A549 (cell line): ENCODE measurements around the gene ALPP. TPM values are rescaled to one million over a fixed set of nuclear protein-coding genes. Genes with fewer than 3 reads are reported as not detected.

Experiments used
- ATAC-seq, 2 experiments: fragments of 200-7000 bp in 1 of 2; fragments of >200 bp in 1 of 2; cut with Nextera tagmentation in 1 of 2; cut with Tn5 transposase in 1 of 2; 3 replicates each; pipeline versions ENCODE4 v1.8.0 to v1.9.1; 2018 to 2020; ENCODE audit warnings: mild to moderate bottlenecking in 1 of 2, moderate library complexity in 1 of 2
- CTCF ChIA-PET: fragments of 300-600 bp; sonication (Branson Sonifier 250); formaldehyde crosslinking; extraction: SDS; loops from one replicate; lab custom pipeline; 2021; ENCODE audit warnings: antibody characterized with exemption, inconsistent platforms; lab: Yijun Ruan, JAX
- POLR2A ChIA-PET: fragments of 350-600 bp; formaldehyde crosslinking; extraction: SDS; loops from one replicate; lab custom pipeline; 2021; ENCODE audit warnings: antibody characterized with exemption, inconsistent platforms; lab: Yijun Ruan, JAX
- DNase-seq, 2 experiments: peaks; one replicate each; pipeline versions ENCODE4 v3.0.0 to v3.0.0-alpha.2; 2011 to 2016; ENCODE audit warnings: low read depth in 1 of 2, low spot score in 1 of 2
- FAIRE-seq: peaks from 2 replicates; lab custom pipeline; 2011; peaks lifted over from hg19 to GRCh38; lab: Jason Lieb, UNC
- H3K27ac ChIP-seq, 2 experiments: fragments of >200 bp; sonication (Bioruptor Twin); formaldehyde crosslinking; 3 replicates each; pipeline ENCODE4 v1.5.1; 2016 to 2017
- H3K4me1 ChIP-seq: fragments of >200 bp; sonication (Bioruptor Twin); formaldehyde crosslinking; 3 replicates; pipeline ENCODE4 v1.6.1; 2016
- H3K4me2 ChIP-seq: fragments of >200 bp; sonication (Bioruptor Twin); formaldehyde crosslinking; 3 replicates; pipeline ENCODE4 v1.6.1; 2016
- H3K4me3 ChIP-seq: fragments of >200 bp; sonication (Bioruptor Twin); formaldehyde crosslinking; 3 replicates; pipeline ENCODE4 v1.5.1; 2016
- H3K9me3 ChIP-seq: fragments of >200 bp; sonication (Bioruptor Twin); formaldehyde crosslinking; 3 replicates; pipeline ENCODE4 v1.6.1; 2016
- BCL3 ChIP-seq: fragments of >200 bp; sonication (Bioruptor Twin); formaldehyde crosslinking; IDR thresholded peaks from 3 replicates; pipeline ENCODE4 v1.6.1; 2016
- CBX2 ChIP-seq: fragments of 200-600 bp; sonication (generic); IDR thresholded peaks from 2 replicates; pipeline ENCODE4 v1.6.1; 2016; ENCODE audit warnings: low read depth, mild to moderate bottlenecking, borderline replicate concordance
- CHD4 ChIP-seq: fragments of 200-600 bp; sonication (generic); IDR thresholded peaks from 2 replicates; pipeline ENCODE4 v1.6.1; 2016; ENCODE audit warnings: antibody characterized with exemption, mild to moderate bottlenecking, borderline replicate concordance
- CTCF ChIP-seq: fragments of >200 bp; sonication (Bioruptor Twin); formaldehyde crosslinking; IDR thresholded peaks from 3 replicates; pipeline ENCODE4 v1.5.1; 2016
- EHF ChIP-seq: fragments of 250-450 bp; sonication (Bioruptor Pico); IDR thresholded peaks from 2 replicates; pipeline ENCODE4 v1.5.0; 2020; ENCODE audit warnings: mild to moderate bottlenecking
- ELK1 ChIP-seq: fragments of 150-350 bp; IDR thresholded peaks from 2 replicates; pipeline ENCODE4 v1.6.1; 2014; ENCODE audit warnings: low read depth, mild to moderate bottlenecking, low read length
- EP300 ChIP-seq, 2 experiments: fragments of >200 bp; sonication (Bioruptor Twin); formaldehyde crosslinking; IDR thresholded peaks; 2 replicates in 1 of 2; 3 replicates in 1 of 2; pipeline ENCODE4 v1.6.1; 2016 to 2017
- ESRRA ChIP-seq: fragments of 150-350 bp; IDR thresholded peaks from 2 replicates; pipeline ENCODE4 v1.6.1; 2014; ENCODE audit warnings: mild to moderate bottlenecking, low read length, borderline replicate concordance
- FOXS1 ChIP-seq: fragments of 250-450 bp; sonication (Bioruptor Pico); IDR thresholded peaks from 2 replicates; pipeline ENCODE4 v1.5.0; 2020; ENCODE audit warnings: mild to moderate bottlenecking, moderate library complexity
- GATA3 ChIP-seq: IDR thresholded peaks from 2 replicates; pipeline ENCODE4 v1.6.1; 2012; ENCODE audit warnings: borderline replicate concordance
- HES2 ChIP-seq: fragments of >200 bp; sonication (Bioruptor Twin); formaldehyde crosslinking; IDR thresholded peaks from 2 replicates; pipeline ENCODE4 v1.6.1; 2016
- HOXA7 ChIP-seq: fragments of 250-450 bp; sonication (Bioruptor Pico); IDR thresholded peaks from 2 replicates; pipeline ENCODE4 v1.5.0; 2020; ENCODE audit warnings: mild to moderate bottlenecking, moderate library complexity
- HOXB13 ChIP-seq: fragments of 250-450 bp; sonication (Bioruptor Pico); IDR thresholded peaks from 2 replicates; pipeline ENCODE4 v1.5.0; 2020; ENCODE audit warnings: low read depth, mild to moderate bottlenecking, moderate library complexity
- HOXB5 ChIP-seq: fragments of 250-450 bp; sonication (Bioruptor Pico); IDR thresholded peaks from 2 replicates; pipeline ENCODE4 v1.5.0; 2020; ENCODE audit warnings: mild to moderate bottlenecking, moderate library complexity
- JUNB ChIP-seq: fragments of >200 bp; sonication (Bioruptor Twin); formaldehyde crosslinking; IDR thresholded peaks from 2 replicates; pipeline ENCODE4 v1.6.1; 2016
- KDM5A ChIP-seq: fragments of 200-600 bp; sonication (generic); IDR thresholded peaks from 2 replicates; pipeline ENCODE4 v1.6.1; 2016; ENCODE audit warnings: antibody characterized with exemption, mild to moderate bottlenecking
- MAX ChIP-seq: IDR thresholded peaks from 2 replicates; pipeline ENCODE4 v1.6.1; 2012
- MAZ ChIP-seq: fragments of 150-350 bp; IDR thresholded peaks from 2 replicates; pipeline ENCODE4 v1.6.1; 2014; ENCODE audit warnings: antibody characterized with exemption, low read depth, low read length, borderline replicate concordance
- MYC ChIP-seq: IDR thresholded peaks from 2 replicates; pipeline ENCODE4 v1.6.1; 2012; ENCODE audit warnings: mild to moderate bottlenecking, inconsistent platforms, low read length, improper control_type of control experiment, borderline replicate concordance
- NFE2L2 ChIP-seq: fragments of 150-350 bp; conservative IDR thresholded peaks from 2 replicates; pipeline ENCODE4 v1.6.1; 2014; ENCODE audit warnings: low read length
- NR3C1 ChIP-seq: fragments of >200 bp; sonication (Bioruptor Twin); formaldehyde crosslinking; IDR thresholded peaks from 3 replicates; pipeline ENCODE4 v1.6.1; 2017
- POLR2A ChIP-seq: IDR thresholded peaks from 2 replicates; pipeline ENCODE4 v1.6.1; 2012; ENCODE audit warnings: mild to moderate bottlenecking, low read length
- RAD21 ChIP-seq, 2 experiments: fragments of >200 bp in 1 of 2; sonication (Bioruptor Twin) in 1 of 2; formaldehyde crosslinking in 1 of 2; IDR thresholded peaks in 1 of 2; conservative IDR thresholded peaks in 1 of 2; 2 replicates in 1 of 2; 3 replicates in 1 of 2; pipeline ENCODE4 v1.6.1; 2012 to 2018; ENCODE audit warnings: inconsistent platforms in 1 of 2
- RARB ChIP-seq: fragments of 250-450 bp; sonication (Bioruptor Pico); IDR thresholded peaks from 2 replicates; pipeline ENCODE4 v1.8.0; 2021; ENCODE audit warnings: mild to moderate bottlenecking, moderate library complexity
- RFX5 ChIP-seq: fragments of 450-650 bp; IDR thresholded peaks from 2 replicates; pipeline ENCODE4 v1.7.1; 2014; ENCODE audit warnings: antibody characterized with exemption, mild to moderate bottlenecking, moderate library complexity
- RNF2 ChIP-seq: fragments of 200-600 bp; sonication (generic); IDR thresholded peaks from 2 replicates; pipeline ENCODE4 v1.6.1; 2016; ENCODE audit warnings: low read depth, mild to moderate bottlenecking, antibody characterized with exemption, moderate library complexity, borderline replicate concordance
- TFCP2L1 ChIP-seq: fragments of 250-450 bp; sonication (Bioruptor Pico); IDR thresholded peaks from 2 replicates; pipeline ENCODE4 v1.5.0; 2021; ENCODE audit warnings: mild to moderate bottlenecking
- TP53 ChIP-seq: fragments of 250-450 bp; sonication (Bioruptor Pico); IDR thresholded peaks from 2 replicates; pipeline ENCODE4 v1.5.0; 2021; ENCODE audit warnings: mild to moderate bottlenecking, moderate library complexity
- ZNF302 ChIP-seq: fragments of 250-450 bp; sonication (Bioruptor Pico); IDR thresholded peaks from 2 replicates; pipeline ENCODE4 v1.9.0; 2021; ENCODE audit warnings: inconsistent platforms, mild to moderate bottlenecking, moderate library complexity
- ZSCAN20 ChIP-seq: fragments of 250-450 bp; sonication (Bioruptor Pico); IDR thresholded peaks from 2 replicates; pipeline ENCODE4 v1.8.0; 2022; ENCODE audit warnings: mild to moderate bottlenecking, moderate library complexity
- WGBS: methylation state at CpG from one replicate; pipeline ENCODE4 v1.1.6; 2017; ENCODE audit errors: missing lambda C conversion rate; 5-methylcytosine and 5-hydroxymethylcytosine counted together
- polyA plus RNA-seq, 4 experiments: library from polyadenylated mRNA; depleted of rRNA in 3 of 4; stranded (reverse); fragments of >200 nt; fragmentation: RNase III in 1 of 4; extraction: RNeasy Plus Mini Kit Qiagen cat#74134 plus additional on column Dnase treatment in 1 of 4; gene quantifications; 2 replicates in 3 of 4; 3 replicates in 1 of 4; pipeline ENCODE4 v1.2.3, GENCODE V29; 2011 to 2017

The ALPP gene
- polyA plus RNA-seq, 2 of the 4 experiments (the other 2 are of a cell fraction) = 0.10 to 0.31 TPM

GRCh38 chr2:232343821-232344220 is 34.7 kb upstream of the ALPP start:
- TF ChIP-seq ELK1 = no peak
- no peak for TF ChIP-seq JUNB
- no peak for TF ChIP-seq RNF2
- TF ChIP-seq EP300 (IDR thresholded peaks at IDR 0.05) = no peak
- TF ChIP-seq HES2 = no peak
- no peak for TF ChIP-seq MAZ
- no peak for TF ChIP-seq BCL3
- TF ChIP-seq RAD21 (conservative IDR thresholded peaks at IDR 0.05 in 1 of 2, IDR thresholded peaks at IDR 0.05 in 1 of 2) = no peak
- no peak for TF ChIP-seq POLR2A
- no peak for TF ChIP-seq ZSCAN20 (CRISPR knock-in tag)
- no peak for TF ChIP-seq KDM5A
- no peak for TF ChIP-seq FOXS1
- no peak for TF ChIP-seq RFX5
- TF ChIP-seq CHD4 = no peak
- no peak for TF ChIP-seq NFE2L2
- TF ChIP-seq, all 56 proteins: peak for 0
- Histone ChIP-seq H3K27ac (no peak overlapping the region), H3K4me3 (no peak overlapping the region), H3K4me1 (no peaks in the 10 kb centered on the region), H3K9me3 (no peaks in the 10 kb centered on the region), H3K4me2 (no peak overlapping the region)
- DNase-seq (no peak), ATAC-seq (no peak), FAIRE-seq (no peak)
- POLR2A ChIA-PET = no interaction called here
- CTCF ChIA-PET = interaction anchor here (0.8 to 1.6 kb wide), 7 partner anchors 9 to 438 kb away, joined by 3 to 5 read pairs (median 4); no protein-coding TSS in a partner anchor
- 71% methylated on average over 6 of the region's 6 CpGs for WGBS

- DNase-seq = no peak
- CTCF ChIA-PET = interaction anchor here (0.8 to 2.0 kb wide), 3 partner anchors 10 to 439 kb away, joined by 3 to 8 read pairs (median 5); no protein-coding TSS in a partner anchor
- H3K4me1 ChIP-seq = no peaks in the 10 kb centered on the region
- TF ChIP-seq EHF (no peak), MYC (no peak), TFCP2L1 (CRISPR knock-in tag) (no peak), HOXB5 (no peak), TP53 (CRISPR knock-in tag) (no peak), HOXB13 (CRISPR knock-in tag) (no peak), GATA3 (no peak), POLR2A (no peak), HES2 (no peak), ESRRA (no peak), CTCF (no peak), CBX2 (no peak), ZNF302 (CRISPR knock-in tag) (no peak), RARB (CRISPR knock-in tag) (no peak), HOXA7 (no peak), MAX (no peak), NR3C1 (no peak)
- TF ChIP-seq, all 56 proteins: peak for 0
- Histone ChIP-seq H3K9me3 (no peaks in the 10 kb centered on the region), H3K27ac (no peak overlapping the region), H3K4me2 (no peak overlapping the region), H3K4me3 (no peak overlapping the region)
- no peak for ATAC-seq
- 95% methylated on average over 6 of the region's 8 CpGs for WGBS
- FAIRE-seq = no peak
- POLR2A ChIA-PET = no interaction called here
Observed at GRCh38 chr2:232345251-232345650, 33.3 kb upstream of the ALPP start.
